GM15510 (cell line): ENCODE data around the gene COL26A1.

Experiments used
- POLR2A ChIP-seq: IDR thresholded peaks from 3 replicates; pipeline ENCODE4 v1.6.1; 2011; ENCODE audit warnings: borderline replicate concordance; ENCODE audit not compliant: insufficient read length; ENCODE audit errors: extremely low read depth

The COL26A1 gene

DNA sequence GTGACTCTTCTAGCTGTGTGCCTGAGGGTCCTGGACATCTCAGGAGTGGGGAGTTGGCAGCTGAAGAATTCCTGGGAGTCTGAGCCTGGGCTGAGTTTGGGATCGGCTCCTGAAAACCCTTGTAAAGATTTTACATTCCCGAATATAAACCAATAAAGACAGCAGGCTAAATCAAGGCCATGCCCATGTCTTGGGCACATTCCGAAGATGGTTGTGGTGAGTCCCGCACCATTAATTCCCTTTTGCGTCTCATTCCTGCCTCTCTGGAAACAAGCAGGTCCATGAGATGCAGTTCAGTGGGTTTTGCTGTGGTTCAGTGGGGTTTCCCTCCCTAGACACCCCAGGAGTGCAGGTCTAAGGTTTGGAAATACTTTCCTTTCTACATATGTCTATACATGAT lies 90.9 kb downstream of the COL26A1 start:
- no peak for TF ChIP-seq POLR2A

DNA sequence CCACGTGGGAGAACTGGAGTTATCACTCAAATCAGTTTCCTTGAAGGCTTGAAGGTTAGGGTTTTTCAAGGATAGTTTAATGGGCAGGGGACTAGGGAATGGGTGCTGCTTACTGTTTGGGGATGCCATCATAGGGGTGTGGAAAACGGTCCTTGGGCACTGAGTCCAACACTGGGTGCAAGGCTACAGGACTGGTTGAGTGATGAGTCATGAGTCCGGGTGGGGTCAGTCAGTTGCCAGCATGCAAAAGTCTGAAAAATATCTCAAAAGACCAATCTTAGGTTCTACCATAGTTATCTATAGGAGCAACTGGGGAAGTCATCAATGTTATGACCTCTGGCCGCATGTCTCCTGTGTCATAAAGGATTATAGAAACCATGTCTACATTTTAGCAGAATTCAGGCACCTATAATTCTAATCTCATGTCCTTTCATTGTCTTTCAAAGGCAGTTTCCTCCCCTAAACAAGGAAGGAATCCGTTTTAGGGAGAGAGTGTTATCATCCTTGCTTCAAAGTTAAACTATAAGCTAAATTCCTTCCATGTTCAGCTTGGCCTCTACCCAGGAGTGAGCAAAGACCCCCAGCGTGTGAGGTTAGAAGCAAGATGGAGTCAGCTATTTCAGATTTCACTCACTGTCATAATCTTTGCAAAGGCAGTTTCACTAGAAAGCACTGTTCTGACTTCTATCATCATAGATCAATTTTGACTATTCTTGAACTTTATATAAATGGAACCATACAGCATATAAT lies 94.5 kb downstream of the COL26A1 start:
- TF ChIP-seq POLR2A = no peak

DNA sequence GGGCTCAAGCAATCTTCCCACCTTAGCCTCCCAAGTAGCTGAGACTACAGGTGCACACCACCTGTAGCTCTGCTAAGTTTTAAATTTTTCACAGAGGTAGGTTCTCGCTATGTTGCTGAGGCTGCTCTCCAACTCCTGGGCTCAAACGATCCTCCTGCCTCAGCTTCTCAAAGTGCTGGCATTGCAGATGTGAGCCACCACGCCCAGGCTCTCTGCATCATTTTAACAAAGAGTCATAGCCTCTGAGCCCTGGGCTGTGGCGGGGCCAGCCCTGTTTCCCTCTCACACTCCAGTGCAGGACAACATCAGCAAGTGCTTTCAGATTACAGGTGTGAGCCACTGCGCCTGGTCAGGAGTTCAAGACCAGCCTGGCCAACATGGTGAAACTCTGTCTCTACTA lies 102.5 kb downstream of the COL26A1 start:
- TF ChIP-seq POLR2A = no peak

DNA sequence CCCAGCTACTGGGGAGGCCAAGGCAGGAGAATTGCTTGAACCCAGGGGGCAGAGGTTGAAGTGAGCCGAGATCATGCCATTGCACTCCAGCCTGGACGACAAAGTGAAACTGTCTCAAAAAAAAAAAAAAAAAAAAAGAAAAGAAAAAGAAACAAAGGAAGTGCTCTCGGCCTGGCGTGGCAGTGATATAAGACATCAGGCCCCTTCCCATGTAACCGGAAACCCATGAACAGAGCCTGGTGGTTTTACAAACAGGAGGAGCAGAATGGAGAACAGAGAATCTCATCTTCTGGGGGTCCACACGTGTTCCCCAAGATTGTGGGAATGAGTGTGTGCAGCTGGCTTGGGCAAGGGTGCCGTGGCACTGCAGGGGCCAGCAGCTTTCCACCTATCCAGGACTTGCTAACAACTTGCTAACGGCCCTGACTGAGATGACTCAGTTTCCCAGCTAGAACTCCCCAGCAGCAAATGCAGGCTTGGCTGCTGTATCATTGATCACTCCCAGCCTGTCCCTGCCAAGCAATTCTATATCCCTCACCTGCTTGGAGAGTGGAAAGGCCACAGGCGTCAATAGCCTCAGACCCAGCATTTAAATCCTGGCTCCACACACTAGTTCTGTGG lies 103.0 kb downstream of the COL26A1 start:
- no peak for TF ChIP-seq POLR2A

DNA sequence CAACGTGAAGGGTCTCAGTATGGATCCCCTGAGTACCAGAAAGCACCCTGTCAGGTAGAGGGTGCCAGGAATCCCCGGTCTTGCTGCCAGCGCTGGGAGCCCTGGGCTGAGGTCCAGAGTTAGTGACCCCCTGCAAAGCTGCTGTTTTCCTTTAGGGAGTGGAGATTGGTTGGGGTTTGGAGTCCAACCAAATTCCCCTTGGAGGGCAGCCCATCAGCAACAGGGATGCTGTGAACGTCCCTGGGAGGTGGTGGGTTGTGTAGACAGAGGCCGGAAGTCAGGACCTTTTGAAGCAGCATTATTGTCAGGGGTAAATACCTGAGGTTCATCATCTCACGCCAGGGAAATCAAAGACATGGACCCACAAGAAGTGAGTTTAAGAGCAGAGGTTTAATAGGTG lies 104.2 kb downstream of the COL26A1 start:
- TF ChIP-seq POLR2A = no peak

DNA sequence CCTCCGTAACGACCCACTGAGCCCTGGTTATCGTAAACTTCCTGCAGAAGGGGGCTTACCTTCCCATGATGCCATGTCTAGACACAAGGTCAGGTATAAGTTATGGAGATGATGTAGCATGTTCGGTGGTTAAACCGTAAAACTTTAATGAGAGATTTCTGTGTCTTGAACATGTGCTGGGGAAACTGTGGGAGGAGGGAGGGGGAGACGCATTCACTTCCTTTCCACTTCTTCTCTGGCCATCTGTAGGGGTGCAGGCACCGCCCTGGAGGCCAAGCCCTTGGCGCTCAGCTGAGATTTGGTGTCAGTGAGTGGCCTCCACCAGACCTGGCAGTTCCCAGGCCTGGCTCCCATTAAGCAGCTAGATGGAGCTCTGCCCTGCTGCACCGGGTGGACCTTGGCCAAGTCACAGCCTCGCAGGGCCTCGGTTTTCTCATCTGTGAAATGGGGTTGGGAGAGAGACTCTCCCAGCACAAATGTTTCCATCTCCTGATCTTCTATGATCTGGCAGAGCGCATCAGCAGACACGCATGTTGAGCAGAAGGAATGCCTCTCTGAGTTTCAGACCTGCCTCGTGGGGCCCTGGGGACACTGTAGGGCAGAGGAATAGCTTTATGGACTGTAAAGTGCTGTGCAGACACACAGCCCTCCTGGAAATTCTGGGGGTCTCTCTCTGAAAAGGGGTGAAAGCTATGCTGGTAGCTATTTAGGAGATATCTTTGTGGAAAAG lies 106.0 kb downstream of the COL26A1 start:
- no peak for TF ChIP-seq POLR2A

DNA sequence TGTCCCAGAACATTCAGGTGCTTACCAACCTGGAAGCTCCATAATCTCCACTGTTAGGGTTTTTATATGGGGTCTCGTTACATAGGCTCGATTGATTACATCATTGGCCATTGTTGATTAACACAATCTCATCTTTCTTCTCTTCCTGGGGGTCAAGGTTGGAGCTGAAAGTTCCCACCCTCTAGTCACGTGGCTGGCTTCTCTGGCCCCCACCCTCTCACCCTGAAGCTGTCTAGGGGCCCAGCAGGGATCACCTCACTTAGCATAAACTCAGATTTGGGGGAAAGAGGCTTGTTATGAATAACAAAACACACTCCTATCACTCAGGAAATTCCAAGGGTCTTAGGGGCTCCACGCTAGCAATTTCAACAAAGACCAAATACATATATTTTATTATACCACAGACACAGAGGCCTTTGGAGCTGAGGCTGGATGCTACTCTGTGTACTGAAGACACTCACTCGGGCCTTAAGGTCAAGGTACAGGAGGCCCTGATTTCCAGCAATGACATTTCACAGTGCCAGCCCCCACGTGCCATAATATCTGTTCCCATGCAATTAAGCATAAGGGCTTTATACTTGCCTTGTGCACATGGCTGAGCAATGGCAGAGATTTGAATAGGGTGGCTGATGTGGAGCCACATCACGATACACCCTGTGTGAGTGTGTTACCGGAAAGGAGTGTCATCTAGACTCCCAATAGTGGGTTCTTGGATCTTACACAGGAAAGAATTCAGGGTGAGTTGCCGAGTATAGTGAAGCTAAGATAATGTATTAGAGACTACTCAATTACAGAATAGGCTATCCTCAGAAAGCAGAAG lies 108.2 kb downstream of the COL26A1 start:
- no peak for TF ChIP-seq POLR2A

DNA sequence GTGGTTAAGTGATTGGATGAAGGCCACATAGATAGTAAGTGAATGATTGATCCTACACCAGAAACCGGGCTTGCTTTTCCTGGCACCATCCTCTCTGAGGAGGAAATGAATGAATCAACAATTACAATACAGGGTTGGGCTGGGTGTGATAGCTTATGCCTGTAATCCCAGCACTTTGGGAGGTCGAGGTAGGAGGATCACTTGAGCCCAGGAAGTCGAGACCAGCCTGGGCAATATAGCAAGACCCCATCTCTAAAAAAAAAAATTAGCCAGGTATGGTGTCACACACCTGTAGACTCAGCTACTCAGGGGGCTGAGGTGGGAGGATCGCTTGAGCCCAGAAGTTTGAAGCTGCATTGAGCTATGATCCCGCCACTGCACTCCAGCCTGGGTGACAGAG lies 111.5 kb downstream of the COL26A1 start:
- no peak for TF ChIP-seq POLR2A

DNA sequence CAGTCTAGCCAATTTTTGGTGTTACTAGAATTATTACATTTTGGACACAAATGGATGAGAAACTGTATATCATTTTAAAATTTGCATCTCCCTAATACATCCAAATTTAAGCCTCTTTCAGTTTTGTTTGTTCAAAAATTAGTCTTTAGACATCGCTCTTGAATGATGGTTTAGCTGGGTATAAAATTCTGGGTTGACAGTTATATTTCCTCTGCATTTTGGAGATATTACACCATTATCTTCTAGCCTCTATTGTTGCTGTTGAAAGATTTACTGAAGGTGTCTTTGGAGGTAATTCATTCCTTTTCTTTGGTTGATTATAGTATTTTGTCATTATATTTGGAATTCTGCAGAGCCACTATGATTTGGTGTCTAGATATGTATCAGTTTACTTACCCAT lies 116.5 kb downstream of the COL26A1 start:
- TF ChIP-seq POLR2A = no peak

DNA sequence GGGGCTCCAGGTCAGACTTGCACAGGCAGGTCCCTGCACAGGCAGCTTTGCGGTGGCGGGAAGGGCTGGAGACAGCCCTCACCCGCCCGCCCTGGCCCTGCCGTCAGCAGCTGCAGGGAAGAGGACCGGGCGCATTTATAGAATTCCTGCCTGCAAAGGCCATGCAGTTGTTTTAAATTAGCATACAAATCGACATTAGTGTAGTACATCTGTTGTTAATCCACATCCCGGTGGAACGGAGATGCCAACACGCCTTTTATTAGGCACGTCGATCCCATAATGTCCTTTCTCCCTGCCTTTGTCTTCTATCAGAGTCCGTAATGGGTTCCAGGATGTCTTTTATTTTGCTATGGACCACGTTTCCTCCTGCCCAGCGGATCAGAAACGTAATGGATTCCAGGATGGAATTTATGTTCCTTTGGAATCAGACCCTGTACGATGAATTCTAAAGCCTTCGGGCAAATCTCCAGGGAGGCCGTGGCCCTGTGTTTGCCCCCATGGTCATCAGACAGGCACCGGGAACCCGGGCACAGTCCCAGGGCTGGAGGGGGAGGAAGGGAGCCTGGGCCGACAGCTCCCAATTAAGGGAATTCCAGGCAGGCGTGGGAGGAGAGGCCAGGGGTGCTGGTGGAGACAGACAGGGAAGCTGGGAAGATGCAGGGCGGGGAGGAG lies 123.9 kb downstream of the COL26A1 start:
- no peak for TF ChIP-seq POLR2A

DNA sequence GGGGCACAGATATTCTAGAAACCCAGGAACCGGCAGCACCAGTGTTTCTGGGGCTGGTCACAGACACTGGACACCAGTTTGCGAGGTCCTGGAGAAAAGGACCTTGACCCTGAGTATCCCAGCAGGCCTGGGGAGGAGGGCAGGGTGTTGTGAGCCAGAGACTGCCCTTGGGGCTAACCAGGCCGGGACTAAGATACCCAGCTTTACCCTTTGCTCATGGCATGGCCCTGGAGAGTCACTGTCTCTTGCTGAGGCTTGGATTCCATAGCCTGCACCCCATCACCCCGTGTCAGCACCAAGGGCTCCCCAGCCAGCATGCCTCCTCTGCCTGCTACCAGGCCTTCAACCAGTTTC lies 124.4 kb downstream of the COL26A1 start:
- no peak for TF ChIP-seq POLR2A

DNA sequence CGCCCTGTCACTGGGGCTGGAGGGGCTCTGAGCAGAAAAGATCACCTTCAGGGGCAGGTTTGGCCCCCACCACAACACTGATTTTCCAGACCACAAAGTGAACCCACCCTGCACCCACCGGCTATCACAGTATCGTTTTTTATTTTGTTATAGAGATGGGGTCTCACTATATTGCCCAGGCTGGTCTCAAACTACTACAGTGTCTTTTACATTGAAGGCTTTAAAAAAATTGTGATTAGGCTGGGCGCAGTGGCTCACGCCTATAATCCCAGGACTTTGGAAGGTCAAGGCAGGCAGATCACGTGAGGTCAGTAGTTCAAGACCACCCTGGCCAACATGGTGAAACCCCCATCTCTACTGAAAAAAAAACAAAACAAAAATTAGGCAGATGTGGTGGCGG lies 125.1 kb downstream of the COL26A1 start:
- TF ChIP-seq POLR2A = no peak

DNA sequence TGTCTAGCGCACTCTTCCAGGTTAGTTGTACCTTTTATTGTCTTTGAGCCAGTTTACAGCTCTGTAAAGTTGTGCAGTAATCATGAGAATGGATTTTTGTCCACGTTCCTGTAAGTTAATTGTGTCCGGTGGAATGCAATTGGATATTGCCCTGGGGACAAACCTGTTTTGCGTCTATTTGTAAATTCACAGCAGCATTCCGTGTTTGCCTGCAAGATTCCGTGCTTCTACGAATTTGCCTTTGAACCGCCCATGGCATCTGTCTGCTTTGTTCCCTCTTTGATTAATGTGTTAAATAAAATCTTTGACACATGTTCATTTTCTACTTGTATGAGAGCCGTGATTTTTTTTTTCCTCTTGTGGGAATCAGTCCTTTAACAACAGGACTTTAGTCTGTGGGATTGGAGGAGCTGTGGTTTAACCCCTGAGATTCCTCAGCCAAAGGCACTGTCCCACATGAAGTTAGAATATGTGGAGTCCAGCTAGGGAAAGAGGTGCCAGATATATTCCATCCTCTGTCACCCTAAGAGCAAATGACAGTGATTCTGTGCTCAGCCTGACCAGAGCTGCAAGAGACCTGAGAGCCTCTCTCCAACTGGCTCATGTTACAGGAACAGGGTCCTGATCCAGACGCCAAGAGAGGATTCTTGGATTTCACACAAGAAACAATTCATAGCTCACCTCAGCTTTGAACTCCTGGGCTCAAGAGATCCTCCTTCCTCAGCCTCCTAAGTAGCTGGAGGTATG lies 126.3 kb downstream of the COL26A1 start:
- no peak for TF ChIP-seq POLR2A
